ENCODE measurements around the gene ZNF91. TPM values are rescaled to one million over a fixed set of nuclear protein-coding genes. Genes with fewer than 3 reads are reported as not detected.
"Not testable (repeated sequence)": the region's sequence is repeated elsewhere in the genome, so short reads cannot be mapped to it uniquely, and the experiment has no call there.

The ZNF91 gene
- total RNA-seq, 1 donor from 2014 or later, result 28.5 TPM

DNA sequence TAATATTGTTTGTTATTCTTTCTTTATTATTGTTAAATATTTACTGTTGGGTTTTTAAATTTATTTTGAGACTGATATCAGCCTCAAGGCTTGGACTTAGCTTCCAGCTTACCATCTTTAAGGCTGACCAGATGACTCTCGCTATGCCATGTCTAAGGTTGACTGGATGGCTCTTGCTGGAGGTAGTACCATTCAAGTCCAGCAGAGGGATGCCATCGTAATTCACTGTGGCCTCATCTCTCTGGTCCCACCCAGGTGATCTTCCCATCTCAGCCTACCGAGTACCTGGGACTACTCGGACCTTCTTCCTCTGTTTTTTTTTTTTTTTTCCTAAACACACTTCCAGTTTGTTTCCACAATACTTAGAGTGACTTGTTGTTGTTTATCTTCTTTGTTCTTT is 41.7 kb upstream of the ZNF91 start:
- H3K9me3 ChIP-seq, result peaks cover 0 to 10% of the 10 kb centered on the region in 2 donors
- H3K36me3 ChIP-seq, result no peaks in the 10 kb centered on the region
- no peak overlapping the region for H3K4me3 ChIP-seq
- intact Hi-C loops (cut with DNase I), result loop anchor here (10.0 kb wide), 1 partner anchor 262 kb away; no protein-coding TSS in a partner anchor
- TF ChIP-seq, protein P1, sequence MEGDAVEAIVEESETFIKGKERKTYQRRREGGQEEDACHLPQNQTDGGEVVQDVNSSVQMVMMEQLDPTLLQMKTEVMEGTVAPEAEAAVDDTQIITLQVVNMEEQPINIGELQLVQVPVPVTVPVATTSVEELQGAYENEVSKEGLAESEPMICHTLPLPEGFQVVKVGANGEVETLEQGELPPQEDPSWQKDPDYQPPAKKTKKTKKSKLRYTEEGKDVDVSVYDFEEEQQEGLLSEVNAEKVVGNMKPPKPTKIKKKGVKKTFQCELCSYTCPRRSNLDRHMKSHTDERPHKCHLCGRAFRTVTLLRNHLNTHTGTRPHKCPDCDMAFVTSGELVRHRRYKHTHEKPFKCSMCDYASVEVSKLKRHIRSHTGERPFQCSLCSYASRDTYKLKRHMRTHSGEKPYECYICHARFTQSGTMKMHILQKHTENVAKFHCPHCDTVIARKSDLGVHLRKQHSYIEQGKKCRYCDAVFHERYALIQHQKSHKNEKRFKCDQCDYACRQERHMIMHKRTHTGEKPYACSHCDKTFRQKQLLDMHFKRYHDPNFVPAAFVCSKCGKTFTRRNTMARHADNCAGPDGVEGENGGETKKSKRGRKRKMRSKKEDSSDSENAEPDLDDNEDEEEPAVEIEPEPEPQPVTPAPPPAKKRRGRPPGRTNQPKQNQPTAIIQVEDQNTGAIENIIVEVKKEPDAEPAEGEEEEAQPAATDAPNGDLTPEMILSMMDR (IDR thresholded peaks at IDR 0.05), result peak in 1 of 3 experiments; percentile 20
- H3K4me1 ChIP-seq, result no peaks in the 10 kb centered on the region
- no peak for DNase-seq (ENCODE audit: low spot score in 2 of 2)
- no peak overlapping the region for H3K27ac ChIP-seq
- H3K27me3 ChIP-seq, result no peaks in the 10 kb centered on the region

DNA sequence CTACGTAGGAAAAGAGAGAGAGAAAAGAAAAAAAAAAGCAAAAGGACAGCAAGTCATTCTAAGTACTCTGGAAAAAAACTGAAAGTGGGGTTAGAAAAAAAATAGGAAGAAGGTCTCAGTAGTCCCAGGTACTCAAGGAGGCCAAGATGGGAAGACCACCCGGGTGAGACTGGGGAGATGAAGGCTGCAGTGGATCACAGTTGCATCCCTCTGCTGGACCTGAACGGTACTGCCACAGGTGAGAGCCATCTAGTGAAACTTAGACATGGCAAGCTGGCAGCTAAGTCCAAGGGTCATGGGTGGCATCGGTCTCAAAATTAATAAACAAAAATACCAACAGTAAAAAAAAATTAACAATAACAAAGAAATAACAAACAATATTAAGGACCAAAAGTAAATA is 41.0 kb upstream of the ZNF91 start:
- Histone ChIP-seq H3K4me3 (no peak overlapping the region), H3K27me3 (no peaks in the 10 kb centered on the region), H3K4me1 (no peaks in the 10 kb centered on the region), H3K36me3 (no peaks in the 10 kb centered on the region), H3K9me3 (peaks cover 0 to 10% of the 10 kb centered on the region in 2 donors), H3K27ac (no peak overlapping the region)
- no peak for DNase-seq (ENCODE audit: low spot score in 2 of 2)
- TF ChIP-seq, protein P1 (IDR thresholded peaks at IDR 0.05), result no peak
- intact Hi-C loops (cut with DNase I), result loop anchor here (10.0 kb wide), 1 partner anchor 262 kb away; no protein-coding TSS in a partner anchor

DNA sequence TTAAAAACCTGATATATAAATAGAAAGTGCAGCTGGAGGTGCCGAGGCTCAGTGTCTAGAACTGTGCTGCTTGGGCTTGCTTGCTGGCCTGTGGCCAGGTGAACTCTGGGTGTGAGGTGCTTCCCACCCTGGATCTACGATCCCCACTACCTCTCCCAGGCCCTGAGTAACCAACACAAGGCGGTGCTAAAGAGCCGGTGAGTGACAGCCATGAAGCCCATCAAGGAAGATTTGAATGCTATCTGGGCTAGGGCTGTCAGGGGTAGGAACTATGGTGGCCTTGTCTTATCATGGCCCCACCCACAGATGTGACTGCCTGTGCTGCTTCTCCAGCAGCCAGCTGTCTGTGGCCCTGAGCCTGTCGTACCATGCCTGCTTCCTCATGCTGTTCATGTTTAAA is 25.6 kb upstream of the ZNF91 start:
- no peak overlapping the region for H3K27ac ChIP-seq
- H3K36me3 ChIP-seq, result no peaks in the 10 kb centered on the region
- intact Hi-C loops (cut with DNase I), result no loop called here
- H3K27me3 ChIP-seq, result no peaks in the 10 kb centered on the region
- no peak overlapping the region for H3K4me3 ChIP-seq
- H3K9me3 ChIP-seq, result no peaks in the 10 kb centered on the region
- no peak for DNase-seq (ENCODE audit: low spot score in 2 of 2)
- TF ChIP-seq, protein P1 (IDR thresholded peaks at IDR 0.05), result no peak
- no peaks in the 10 kb centered on the region for H3K4me1 ChIP-seq

DNA sequence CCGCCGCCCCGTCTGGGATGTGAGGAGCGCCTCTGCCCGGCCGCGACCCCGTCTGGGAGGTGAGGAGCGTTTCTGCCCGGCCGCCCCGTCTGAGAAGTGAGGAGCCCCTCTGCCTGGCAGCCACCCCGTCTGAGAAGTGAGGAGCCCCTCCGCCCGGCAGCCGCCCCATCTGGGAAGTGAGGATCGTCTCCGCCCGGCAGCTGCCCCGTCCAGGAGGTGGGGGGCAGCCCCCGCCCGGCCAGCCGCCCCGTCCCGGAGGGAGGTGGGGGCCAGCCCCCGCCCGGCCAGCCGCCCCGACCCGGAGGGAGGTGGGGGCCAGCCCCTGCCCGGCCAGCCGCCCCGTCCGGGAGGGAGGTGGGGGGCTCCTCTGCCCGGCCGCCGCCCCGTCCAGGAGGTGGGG is 24.0 kb upstream of the ZNF91 start:
- H3K9me3 ChIP-seq; H3K36me3 ChIP-seq; H3K4me1 ChIP-seq; DNase-seq (ENCODE audit: low spot score in 2 of 2); intact Hi-C loops (cut with DNase I); H3K27me3 ChIP-seq; H3K4me3 ChIP-seq; H3K27ac ChIP-seq: not testable (repeated sequence)

DNA sequence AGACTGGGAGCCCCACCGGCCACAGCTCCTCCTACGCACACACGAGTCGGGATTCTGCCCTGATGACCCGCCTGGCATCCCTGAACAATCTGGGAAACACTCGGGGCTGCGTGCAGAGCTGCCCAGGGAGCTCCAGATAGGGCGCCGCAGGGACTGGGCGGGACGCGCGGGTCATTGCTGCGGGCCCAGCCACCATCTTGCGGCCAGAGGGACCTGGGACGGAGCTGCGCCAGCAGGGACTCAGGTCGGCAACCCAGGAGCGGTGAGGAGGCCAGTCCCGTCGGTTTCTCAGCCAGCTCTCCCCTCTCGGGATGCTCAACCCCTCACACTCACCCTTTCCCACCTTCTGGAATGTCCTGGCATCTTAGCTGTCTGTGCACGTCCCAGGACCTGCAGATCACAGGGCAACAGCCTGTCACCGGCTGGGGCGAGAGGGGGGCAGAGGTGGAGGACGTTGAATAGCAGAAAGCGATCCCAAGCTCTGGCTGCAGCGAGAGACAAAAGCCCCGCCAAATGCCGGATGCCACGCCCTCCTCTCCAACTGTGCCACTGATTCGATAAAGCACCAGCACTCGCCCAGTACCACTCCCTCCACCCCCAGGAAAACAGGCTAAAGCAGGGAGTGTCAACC is 20.4 kb upstream of the ZNF91 start:
- Histone ChIP-seq H3K27ac (no peak overlapping the region), H3K4me3 (peak overlapping the region; percentile 37 to 63), H3K4me1 (no peaks in the 10 kb centered on the region), H3K27me3 (no peaks in the 10 kb centered on the region), H3K36me3 (no peaks in the 10 kb centered on the region), H3K9me3 (no peaks in the 10 kb centered on the region)
- TF ChIP-seq, protein P1 (IDR thresholded peaks at IDR 0.05), result no peak
- DNase-seq (ENCODE audit: low spot score in 2 of 2), result no peak
- intact Hi-C loops (cut with DNase I), result no loop called here

DNA sequence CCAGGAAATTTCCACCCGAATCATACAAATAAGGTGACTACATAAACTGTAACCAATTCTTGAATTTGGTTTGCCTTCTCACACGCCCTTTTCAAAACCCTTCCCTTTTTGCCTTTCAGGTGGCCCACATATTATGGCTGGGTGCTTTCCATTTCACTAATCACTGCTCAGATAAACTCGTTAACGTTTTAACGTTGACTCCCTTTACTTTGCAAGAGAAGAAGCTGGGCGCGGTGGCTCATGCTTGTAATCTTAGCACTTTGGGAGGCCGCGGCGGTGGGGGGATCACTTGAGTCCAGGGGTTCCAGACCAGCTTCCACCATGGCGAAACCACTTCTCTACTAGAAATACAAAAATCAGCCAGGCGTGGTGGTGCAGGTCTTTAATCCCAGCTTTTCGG is 19.8 kb upstream of the ZNF91 start:
- Histone ChIP-seq H3K36me3 (no peaks in the 10 kb centered on the region), H3K27me3 (no peaks in the 10 kb centered on the region), H3K27ac (no peak overlapping the region), H3K4me1 (no peaks in the 10 kb centered on the region), H3K9me3 (no peaks in the 10 kb centered on the region), H3K4me3 (peak overlapping the region in 1 of 2 donors; percentile 63)
- no peak for DNase-seq (ENCODE audit: low spot score in 2 of 2)
- intact Hi-C loops (cut with DNase I), result no loop called here
- TF ChIP-seq, protein P1 (IDR thresholded peaks at IDR 0.05), result no peak

All from ascending aorta (tissue), 2 donors.